OCI-LY7 (cell line): ENCODE data around the gene DGKG. TPM values are rescaled to one million over a fixed set of nuclear protein-coding genes. Genes with fewer than 3 reads are reported as not detected.

Experiments
- BruUV-seq: library from RNA; stranded (reverse); fragments of 400-500 nt; replicated peaks from 2 replicates; lab custom pipeline; 2021; lab: Mats Ljungman, UMichigan
- CTCF ChIA-PET: fragments of 300-600 bp; sonication (Branson Sonifier 250); formaldehyde crosslinking; loops from one replicate; lab custom pipeline; 2022; ENCODE audit warnings: antibody characterized with exemption; ENCODE audit not compliant: unreplicated experiment; lab: Charles Lee
- POLR2A ChIA-PET: fragments of 300-600 bp; sonication (Branson Sonifier 250); formaldehyde crosslinking; loops from one replicate; lab custom pipeline; 2022; ENCODE audit warnings: antibody characterized with exemption; lab: Charles Lee
- DNase-seq: peaks from one replicate; pipeline ENCODE4 v3.0.0-alpha.2; 2015; ENCODE audit warnings: low spot score
- H2AFZ ChIP-seq: fragments of 200-600 bp; sonication (generic), shearing (Covaris generic); 2 replicates; pipeline ENCODE4 v1.6.1; 2014; ENCODE audit warnings: mild to moderate bottlenecking, antibody characterized with exemption, low read length, moderate library complexity
- H3K27ac ChIP-seq: fragments of 200-600 bp; sonication (generic); 2 replicates; pipeline ENCODE4 v1.5.1; 2014; ENCODE audit warnings: mixed run types, low read depth, mild to moderate bottlenecking, moderate library complexity, low read length, inconsistent platforms; ENCODE audit not compliant: poor library complexity, severe bottlenecking
- H3K36me3 ChIP-seq: fragments of 200-600 bp; sonication (generic); 2 replicates; pipeline ENCODE4 v1.6.1; 2014; ENCODE audit warnings: mild to moderate bottlenecking, antibody characterized with exemption, low read length, moderate library complexity, mixed read lengths; ENCODE audit not compliant: insufficient read depth
- H3K4me1 ChIP-seq: fragments of 200-600 bp; sonication (generic); 2 replicates; pipeline ENCODE4 v1.5.1; 2014; ENCODE audit warnings: mild to moderate bottlenecking, low read length; ENCODE audit not compliant: insufficient read depth, poor library complexity, severe bottlenecking
- H3K4me2 ChIP-seq: fragments of 200-600 bp; sonication (generic); 2 replicates; pipeline ENCODE4 v1.6.1; 2014; ENCODE audit warnings: mild to moderate bottlenecking, low read length
- H3K4me3 ChIP-seq: fragments of 200-600 bp; sonication (generic); 2 replicates; pipeline ENCODE4 v1.5.1; 2014; ENCODE audit warnings: mild to moderate bottlenecking, low read depth, low read length; ENCODE audit not compliant: poor library complexity, severe bottlenecking
- H3K79me2 ChIP-seq: fragments of 200-600 bp; sonication (generic); 2 replicates; pipeline ENCODE4 v1.6.1; 2016; ENCODE audit warnings: low read depth, mild to moderate bottlenecking, low read length, moderate library complexity, mixed read lengths; ENCODE audit not compliant: insufficient read depth
- H3K9me2 ChIP-seq: fragments of 200-600 bp; sonication (generic); 2 replicates; pipeline ENCODE4 v1.6.1; 2016; ENCODE audit warnings: mild to moderate bottlenecking, low read length, mixed read lengths; ENCODE audit not compliant: insufficient read depth
- H3K9me3 ChIP-seq: fragments of 200-600 bp; sonication (generic); 2 replicates; pipeline ENCODE4 v1.6.1; 2014; ENCODE audit warnings: mild to moderate bottlenecking, mixed run types, low read length, mixed read lengths
- H4K20me1 ChIP-seq: fragments of 200-600 bp; sonication (generic); 2 replicates; pipeline ENCODE4 v1.6.1; 2014; ENCODE audit warnings: mild to moderate bottlenecking, antibody characterized with exemption, low read length, moderate library complexity, mixed read lengths; ENCODE audit not compliant: insufficient read depth
- CTCF ChIP-seq: fragments of 200-600 bp; sonication (generic); conservative IDR thresholded peaks from 2 replicates; pipeline ENCODE4 v1.5.1; 2014; ENCODE audit warnings: mild to moderate bottlenecking, antibody characterized with exemption, low read length, moderate library complexity, mixed read lengths
- EZH2phosphoT487 ChIP-seq: fragments of 200-600 bp; sonication (generic); IDR thresholded peaks from 2 replicates; pipeline ENCODE4 v1.6.1; 2018; ENCODE audit warnings: low read depth, borderline replicate concordance, mild to moderate bottlenecking, mixed run types, antibody characterized with exemption, low read length, moderate library complexity, mixed read lengths
- intact Hi-C: fragments of 100-400 bp; cut with micrococcal nuclease; formaldehyde crosslinking; loops from one replicate; pipeline ENCODE4 v1.10.0; 2022; ENCODE audit not compliant: unreplicated experiment
- total RNA-seq, 2 experiments: library from RNA; depleted of rRNA in 1 of 2; stranded (reverse); fragments of >200 nt in 1 of 2; shearing (Covaris generic) in 1 of 2; gene quantifications; 2 replicates each; pipeline ENCODE4 v1.2.3, GENCODE V29; 2014 to 2022

The DGKG gene
- total RNA-seq, 2 experiments from 2014 or later, result 0.06 TPM; not detected in 1

GRCh38 chr3:186207515-186207914, 154.5 kb downstream of the DGKG start:
- H3K4me3 ChIP-seq, result no peak overlapping the region
- H3K4me1 ChIP-seq, result peaks cover 23% of the 10 kb centered on the region
- ChIA-PET CTCF (interaction anchor here (0.9 kb wide), 1 partner anchor 204 kb away, joined by 3 read pairs; no protein-coding TSS in a partner anchor), POLR2A (interaction anchor here (0.6 to 1.5 kb wide), 4 partner anchors 11 to 551 kb away, joined by 3 to 5 read pairs (median 3); no protein-coding TSS in a partner anchor)
- H3K79me2 ChIP-seq, result no peaks in the 10 kb centered on the region
- H3K27ac ChIP-seq, result no peak overlapping the region
- no peak overlapping the region for H3K4me2 ChIP-seq
- no peak for DNase-seq
- no TSS peak for BruUV-seq
- intact Hi-C loops, result loop anchor here (5.0 kb wide), 1 partner anchor 55 kb away; no protein-coding TSS in a partner anchor
- no peaks in the 10 kb centered on the region for H4K20me1 ChIP-seq
- H3K36me3 ChIP-seq, result no peaks in the 10 kb centered on the region
- H3K9me3 ChIP-seq, result no peaks in the 10 kb centered on the region
- TF ChIP-seq EZH2phosphoT487, result no peak
- no peak for TF ChIP-seq CTCF
- no peak overlapping the region for H2AFZ ChIP-seq
- H3K9me2 ChIP-seq, result no peaks in the 10 kb centered on the region

- intact Hi-C loops, result no loop called here
- Histone ChIP-seq H3K4me3 (no peak overlapping the region), H3K79me2 (no peaks in the 10 kb centered on the region), H3K36me3 (no peaks in the 10 kb centered on the region), H3K4me1 (peaks cover 8% of the 10 kb centered on the region), H3K9me2 (no peaks in the 10 kb centered on the region), H3K9me3 (no peaks in the 10 kb centered on the region), H3K27ac (no peak overlapping the region), H3K4me2 (no peak overlapping the region), H4K20me1 (no peaks in the 10 kb centered on the region), H2AFZ (no peak overlapping the region)
- BruUV-seq, result no TSS peak
- TF ChIP-seq EZH2phosphoT487 (no peak), CTCF (no peak)
- ChIA-PET CTCF (no interaction called here), POLR2A (interaction anchor here (0.7 kb wide), 1 partner anchor 80 kb away, joined by 3 read pairs; no protein-coding TSS in a partner anchor)
- no peak for DNase-seq
Observed at GRCh38 chr3:186200726-186201125, 161.3 kb downstream of the DGKG start.

GRCh38 chr3:186198442-186198841, 163.6 kb downstream of the DGKG start:
- no TSS peak for BruUV-seq
- H3K9me3 ChIP-seq, result no peaks in the 10 kb centered on the region
- CTCF ChIA-PET, result no interaction called here
- POLR2A ChIA-PET, result interaction anchor here (0.6 kb wide), 1 partner anchor 915 kb away, joined by 3 read pairs; no protein-coding TSS in a partner anchor
- H3K27ac ChIP-seq, result no peak overlapping the region
- H2AFZ ChIP-seq, result no peak overlapping the region
- no peak overlapping the region for H3K4me2 ChIP-seq
- no peak overlapping the region for H3K4me3 ChIP-seq
- no peak for DNase-seq
- TF ChIP-seq EZH2phosphoT487 (no peak), CTCF (no peak)
- no peaks in the 10 kb centered on the region for H4K20me1 ChIP-seq
- H3K9me2 ChIP-seq, result no peaks in the 10 kb centered on the region
- peaks cover 8% of the 10 kb centered on the region for H3K4me1 ChIP-seq
- H3K36me3 ChIP-seq, result no peaks in the 10 kb centered on the region
- intact Hi-C loops, result no loop called here
- H3K79me2 ChIP-seq, result no peaks in the 10 kb centered on the region
